Measurements from ENCODE around the gene MMP24.

Gene MMP24

DNA sequence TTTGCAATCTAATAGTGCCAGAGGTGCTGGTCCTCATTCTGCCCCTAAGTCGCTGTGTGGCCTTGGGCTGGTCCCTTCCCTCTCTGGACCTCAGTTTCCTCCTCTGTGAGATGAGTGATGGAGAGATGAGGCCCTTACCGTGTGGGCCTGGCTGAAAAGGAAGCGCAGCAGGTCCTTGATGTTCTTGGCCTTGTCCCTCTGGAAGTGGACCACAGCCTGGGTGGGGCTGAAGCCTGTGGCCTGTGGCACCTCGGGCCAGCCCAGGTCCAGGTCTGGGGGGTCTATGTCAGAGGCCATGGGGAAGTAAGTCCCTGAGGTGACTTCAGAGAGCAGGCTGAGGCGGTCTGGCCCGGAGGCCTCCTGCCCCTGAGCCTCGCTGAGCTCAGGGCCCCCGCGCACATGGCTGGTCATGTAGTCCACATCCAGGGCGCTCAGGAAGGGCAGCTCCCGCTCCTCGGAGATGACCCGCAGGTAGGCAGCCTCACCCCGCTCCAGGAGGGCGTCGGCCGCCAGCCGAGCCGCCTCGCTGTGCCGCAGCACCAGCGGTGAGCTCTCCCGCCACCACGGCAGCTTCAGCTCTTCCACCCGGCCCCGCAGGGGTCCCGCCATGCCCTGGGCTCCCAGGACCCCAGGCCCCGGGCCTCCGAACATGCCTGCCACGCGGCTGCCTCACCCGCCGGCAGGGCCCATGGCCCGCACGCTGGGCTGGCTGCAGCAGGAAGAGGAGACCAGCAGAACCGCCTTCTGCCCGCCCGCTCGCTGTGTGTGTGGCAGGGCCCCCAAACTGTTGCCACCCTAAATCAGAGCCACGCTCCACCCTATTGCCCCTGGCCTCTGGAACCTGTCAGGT is 65.4 kb downstream of the MMP24 start, which contains the start of gene FAM83C:
Gene FAM83C, minus strand, starts transcription at position 772 of the 850 bp plus-strand sequence. Its CDS starts 121 bp downstream, at position 651.
- TF ChIP-seq EZH2phosphoT487 (IDR thresholded peaks at IDR 0.05; ENCODE audit: low read depth) = no peak
- TF ChIP-seq, protein P1, sequence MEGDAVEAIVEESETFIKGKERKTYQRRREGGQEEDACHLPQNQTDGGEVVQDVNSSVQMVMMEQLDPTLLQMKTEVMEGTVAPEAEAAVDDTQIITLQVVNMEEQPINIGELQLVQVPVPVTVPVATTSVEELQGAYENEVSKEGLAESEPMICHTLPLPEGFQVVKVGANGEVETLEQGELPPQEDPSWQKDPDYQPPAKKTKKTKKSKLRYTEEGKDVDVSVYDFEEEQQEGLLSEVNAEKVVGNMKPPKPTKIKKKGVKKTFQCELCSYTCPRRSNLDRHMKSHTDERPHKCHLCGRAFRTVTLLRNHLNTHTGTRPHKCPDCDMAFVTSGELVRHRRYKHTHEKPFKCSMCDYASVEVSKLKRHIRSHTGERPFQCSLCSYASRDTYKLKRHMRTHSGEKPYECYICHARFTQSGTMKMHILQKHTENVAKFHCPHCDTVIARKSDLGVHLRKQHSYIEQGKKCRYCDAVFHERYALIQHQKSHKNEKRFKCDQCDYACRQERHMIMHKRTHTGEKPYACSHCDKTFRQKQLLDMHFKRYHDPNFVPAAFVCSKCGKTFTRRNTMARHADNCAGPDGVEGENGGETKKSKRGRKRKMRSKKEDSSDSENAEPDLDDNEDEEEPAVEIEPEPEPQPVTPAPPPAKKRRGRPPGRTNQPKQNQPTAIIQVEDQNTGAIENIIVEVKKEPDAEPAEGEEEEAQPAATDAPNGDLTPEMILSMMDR (IDR thresholded peaks at IDR 0.05; ENCODE audit: low read depth, low read length) = no peak
- no peaks in the 10 kb centered on the region for H3K79me2 ChIP-seq (ENCODE audit: low read length)
- H3K9ac ChIP-seq (ENCODE audit: low read length) = no peak within 1 kb of the TSS
- no peak within 1 kb of the TSS for H2AFZ ChIP-seq (ENCODE audit: low read depth, low read length)
- H3K27me3 ChIP-seq (ENCODE audit: low read depth, low read length) = no peaks in the 10 kb centered on the region
- no peak within 1 kb of the TSS for H3K4me2 ChIP-seq (ENCODE audit: low read length)
- H3K9me3 ChIP-seq (ENCODE audit: insufficient read depth, low read length) = no peaks in the 10 kb centered on the region
- no peak within 1 kb of the TSS for H3K27ac ChIP-seq (ENCODE audit: low read length)
- no peaks in the 10 kb centered on the region for H4K20me1 ChIP-seq (ENCODE audit: insufficient read depth, low read length)
- H3K4me1 ChIP-seq (ENCODE audit: low read length) = no peaks in the 10 kb centered on the region
- no peak within 1 kb of the TSS for H3K4me3 ChIP-seq (ENCODE audit: low read length)
- no peaks in the 10 kb centered on the region for H3K36me3 ChIP-seq (replicated peaks; ENCODE audit: low read depth, low read length)

DNA sequence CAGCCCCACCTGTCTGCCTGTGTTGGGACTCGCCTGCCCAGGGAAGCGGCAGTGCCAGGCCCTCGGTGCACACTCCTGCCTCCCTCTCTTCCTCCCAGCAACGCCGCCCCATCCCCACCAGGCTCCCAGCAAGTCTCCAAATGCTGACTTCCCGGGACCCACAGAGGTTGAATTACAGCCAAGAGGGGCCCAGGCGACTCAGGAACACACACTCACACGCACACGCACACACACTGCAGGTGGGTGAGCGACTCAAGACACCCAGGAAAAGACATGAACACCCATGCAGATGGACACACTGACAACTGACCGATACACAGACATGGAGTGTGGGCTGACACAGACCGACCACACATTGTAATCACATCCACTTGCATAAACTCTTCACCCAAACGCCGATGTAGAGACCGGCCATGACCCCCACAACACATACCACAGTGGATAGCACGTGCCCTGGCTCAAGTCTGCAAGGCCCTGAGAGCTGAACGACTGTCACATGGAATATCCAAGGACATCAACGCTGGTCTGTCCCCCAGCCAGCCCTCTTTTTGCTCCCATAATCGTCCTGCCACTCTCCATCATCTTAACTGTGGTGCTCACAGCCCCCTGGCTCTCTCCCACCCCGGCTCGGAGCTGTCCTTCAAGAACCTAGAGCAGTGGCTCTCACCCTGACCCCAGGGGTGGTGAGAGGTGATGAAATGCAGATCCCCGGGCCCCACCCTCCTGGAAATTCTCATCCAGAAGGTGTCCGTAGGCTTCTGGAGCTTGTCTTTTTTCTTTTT is 66.2 kb downstream of the MMP24 start:
- H4K20me1 ChIP-seq (ENCODE audit: insufficient read depth, low read length) = no peaks in the 10 kb centered on the region
- no peak overlapping the region for H3K4me2 ChIP-seq (ENCODE audit: low read length)
- no peak overlapping the region for H2AFZ ChIP-seq (ENCODE audit: low read depth, low read length)

GRCh38 chr20:35293303-35294292 is 67.1 kb downstream of the MMP24 start:
- Histone ChIP-seq H3K9me3 (ENCODE audit: insufficient read depth, low read length) (no peaks in the 10 kb centered on the region), H3K27ac (ENCODE audit: low read length) (no peak overlapping the region), H2AFZ (ENCODE audit: low read depth, low read length) (no peak overlapping the region), H3K27me3 (ENCODE audit: low read depth, low read length) (no peaks in the 10 kb centered on the region), H3K4me2 (ENCODE audit: low read length) (no peak overlapping the region), H3K4me3 (ENCODE audit: low read length) (no peak overlapping the region), H3K9ac (ENCODE audit: low read length) (no peak overlapping the region), H3K4me1 (ENCODE audit: low read length) (no peaks in the 10 kb centered on the region), H4K20me1 (ENCODE audit: insufficient read depth, low read length) (no peaks in the 10 kb centered on the region), H3K36me3 (replicated peaks; ENCODE audit: low read depth, low read length) (no peaks in the 10 kb centered on the region), H3K79me2 (ENCODE audit: low read length) (no peaks in the 10 kb centered on the region)
- TF ChIP-seq EZH2phosphoT487 (IDR thresholded peaks at IDR 0.05; ENCODE audit: low read depth) = no peak
- TF ChIP-seq, protein P1 (IDR thresholded peaks at IDR 0.05; ENCODE audit: low read depth, low read length) = no peak

More for the DNA sequence above, 66.2 kb downstream of the MMP24 start:
- no peak overlapping the region for H3K4me3 ChIP-seq (ENCODE audit: low read length)
- no peaks in the 10 kb centered on the region for H3K79me2 ChIP-seq (ENCODE audit: low read length)
- TF ChIP-seq, protein P1 (IDR thresholded peaks at IDR 0.05; ENCODE audit: low read depth, low read length) = no peak
- TF ChIP-seq EZH2phosphoT487 (IDR thresholded peaks at IDR 0.05; ENCODE audit: low read depth) = no peak
- H3K9me3 ChIP-seq (ENCODE audit: insufficient read depth, low read length) = no peaks in the 10 kb centered on the region
- no peak overlapping the region for H3K27ac ChIP-seq (ENCODE audit: low read length)
- no peaks in the 10 kb centered on the region for H3K36me3 ChIP-seq (replicated peaks; ENCODE audit: low read depth, low read length)
- no peaks in the 10 kb centered on the region for H3K27me3 ChIP-seq (ENCODE audit: low read depth, low read length)
- no peaks in the 10 kb centered on the region for H3K4me1 ChIP-seq (ENCODE audit: low read length)
- no peak overlapping the region for H3K9ac ChIP-seq (ENCODE audit: low read length)
